Adrenal gland (tissue), 5 donors: Measurements from ENCODE around the gene PTPRC.

Source experiments
- CTCF ChIP-seq, 6 experiments: fragments of 450-650 bp in 4 of 6; fragments of 200-600 bp in 2 of 6; sonication (generic) in 1 of 6; IDR thresholded peaks; 1 replicate in 5 of 6; 2 replicates in 1 of 6; pipeline versions ENCODE4 v1.5.1 to v1.8.0; 2016 to 2021; ENCODE audit warnings: antibody characterized with exemption in 6 of 6, mild to moderate bottlenecking in 2 of 6, moderate library complexity in 1 of 6
- POLR2A ChIP-seq, 2 donors: fragments of 450-650 bp; IDR thresholded peaks; one replicate each; pipeline ENCODE4 v1.6.1; 2017; ENCODE audit warnings: antibody characterized with exemption in 2 of 2, mild to moderate bottlenecking in 2 of 2, moderate library complexity in 1 of 2
- donor health status: DM: no; HTN: no; CAD: no.

- TF ChIP-seq CTCF (IDR thresholded peaks at IDR 0.05) (no peak), POLR2A (IDR thresholded peaks at IDR 0.05) (no peak)
Observed at GRCh38 chr1:198623752-198624647, 14.8 kb upstream of the PTPRC start.
